Right atrium auricular region (tissue), 2 donors: ENCODE data around the gene ST6GALNAC5. TPM values are rescaled to one million over a fixed set of nuclear protein-coding genes. Genes with fewer than 3 reads are reported as not detected.

ENCODE experiments used
- DNase-seq: peaks from one replicate; pipeline ENCODE4 v3.0.0-alpha.2; 2019; ENCODE audit warnings: low spot score
- H3K27ac ChIP-seq, 2 donors: fragments of 200-600 bp; sonication (generic); 1 replicate in 1 of 2; 2 replicates in 1 of 2; pipeline ENCODE4 v1.5.1; 2016 to 2019
- H3K27me3 ChIP-seq, 2 donors: fragments of 200-600 bp; sonication (generic); one replicate each; pipeline versions ENCODE4 v1.5.1 to v1.6.0; 2017 to 2019
- H3K36me3 ChIP-seq: fragments of 200-600 bp; sonication (generic); one replicate; pipeline ENCODE4 v1.5.1; 2016
- H3K4me1 ChIP-seq, 2 donors: fragments of 200-600 bp; sonication (generic); one replicate each; pipeline versions ENCODE4 v1.5.1 to v1.6.0; 2017 to 2019
- H3K4me3 ChIP-seq, 2 donors: fragments of 200-600 bp; sonication (generic); 1 replicate in 1 of 2; 2 replicates in 1 of 2; pipeline ENCODE4 v1.5.1; 2017 to 2019; ENCODE audit warnings: mild to moderate bottlenecking in 1 of 2, moderate library complexity in 1 of 2
- H3K9me3 ChIP-seq, 2 donors: fragments of 200-600 bp; sonication (generic); one replicate each; pipeline ENCODE4 v1.5.1; 2019
- CTCF ChIP-seq, 2 donors: fragments of 200-600 bp; sonication (generic); IDR thresholded peaks; one replicate each; pipeline ENCODE4 v1.5.1; 2019; ENCODE audit warnings: antibody characterized with exemption in 2 of 2
- microRNA-seq, 2 donors: library from miRNA; unstranded; fragments of <30 nt; microRNA quantifications; one replicate each; pipeline ENCODE4, GENCODE V29; 2016 to 2017; ENCODE audit warnings: borderline number of aligned reads in 2 of 2, borderline replicate concordance in 1 of 2
- total RNA-seq, 2 donors: library from RNA; depleted of rRNA; stranded (reverse); fragments of >200 nt; gene quantifications; one replicate each; pipeline ENCODE4 v1.1.0, GENCODE V29; 2016

The ST6GALNAC5 gene
- total RNA-seq, 2 donors from 2014 or later, result 1.8 to 1.9 TPM

GRCh38 chr1:77100875-77101274 is 233.6 kb downstream of the ST6GALNAC5 start:
- H3K4me3 ChIP-seq, result no peak overlapping the region
- no peaks in the 10 kb centered on the region for H3K4me1 ChIP-seq
- DNase-seq, result no peak
- no peak for TF ChIP-seq CTCF (IDR thresholded peaks at IDR 0.05)
- no peaks in the 10 kb centered on the region for H3K36me3 ChIP-seq
- no peaks in the 10 kb centered on the region for H3K27me3 ChIP-seq
- no peak overlapping the region for H3K27ac ChIP-seq
- H3K9me3 ChIP-seq, result no peaks in the 10 kb centered on the region

- no peaks in the 10 kb centered on the region for H3K4me1 ChIP-seq
- H3K36me3 ChIP-seq, result no peaks in the 10 kb centered on the region
- no peak for TF ChIP-seq CTCF (IDR thresholded peaks at IDR 0.05)
- H3K27me3 ChIP-seq, result no peaks in the 10 kb centered on the region
- no peak overlapping the region for H3K4me3 ChIP-seq
- H3K9me3 ChIP-seq, result no peaks in the 10 kb centered on the region
- no peak for DNase-seq
- no peak overlapping the region for H3K27ac ChIP-seq
Observed at GRCh38 chr1:77103486-77103885, 236.2 kb downstream of the ST6GALNAC5 start.

- Histone ChIP-seq H3K27ac (no peak overlapping the region), H3K27me3 (no peaks in the 10 kb centered on the region), H3K36me3 (no peaks in the 10 kb centered on the region), H3K4me3 (no peak overlapping the region), H3K4me1 (no peaks in the 10 kb centered on the region), H3K9me3 (no peaks in the 10 kb centered on the region)
- no peak for DNase-seq
- TF ChIP-seq CTCF (IDR thresholded peaks at IDR 0.05), result no peak
Observed at GRCh38 chr1:77104672-77105071, 237.4 kb downstream of the ST6GALNAC5 start.

Small RNA genes lying within 50 kb of the gene (microRNA-seq; reads per million reads assigned to microRNA genes)
- 0 to 0.71 reads per million in 2 donors for gene MIR7156
